DOHH2 (cell line): ENCODE data around the gene ZNHIT1.

Experiments
- H3F3A ChIP-seq: fragments of 200-600 bp; sonication (generic), shearing (Covaris generic); 2 replicates; pipeline ENCODE4 v1.6.0; 2016; ENCODE audit warnings: antibody characterized with exemption, mild to moderate bottlenecking; ENCODE audit not compliant: control insufficient read depth, insufficient read depth
- H3K27ac ChIP-seq: fragments of 200-600 bp; sonication (generic); 2 replicates; pipeline ENCODE4 v1.5.1; 2014; ENCODE audit warnings: low read depth, mild to moderate bottlenecking, low read length, moderate library complexity
- H3K27me3 ChIP-seq: fragments of 200-600 bp; sonication (generic); 2 replicates; pipeline ENCODE4 v1.6.1; 2014; ENCODE audit warnings: mild to moderate bottlenecking, low read length, mixed read lengths; ENCODE audit not compliant: control insufficient read depth
- H3K36me3 ChIP-seq: fragments of 200-600 bp; sonication (generic); 2 replicates; pipeline ENCODE4 v1.6.1; 2014; ENCODE audit warnings: mild to moderate bottlenecking, low read length, moderate library complexity, mixed read lengths; ENCODE audit not compliant: control insufficient read depth
- H3K4me1 ChIP-seq: fragments of 200-600 bp; sonication (generic); 2 replicates; pipeline ENCODE4 v1.6.1; 2014; ENCODE audit warnings: mild to moderate bottlenecking, low read length, mixed read lengths; ENCODE audit not compliant: control insufficient read depth
- H3K4me2 ChIP-seq: fragments of 200-600 bp; sonication (generic); 2 replicates; pipeline ENCODE4 v1.6.0; 2014; ENCODE audit warnings: mild to moderate bottlenecking, low read length, moderate library complexity
- H3K4me3 ChIP-seq: fragments of 200-600 bp; sonication (generic); 2 replicates; pipeline ENCODE4 v1.5.1; 2014; ENCODE audit warnings: mild to moderate bottlenecking, low read length, mixed read lengths
- H3K79me2 ChIP-seq: fragments of 200-600 bp; sonication (generic); 2 replicates; pipeline ENCODE4 v1.6.1; 2014; ENCODE audit warnings: mild to moderate bottlenecking, low read length, mixed read lengths; ENCODE audit not compliant: control insufficient read depth
- H3K9me2 ChIP-seq: fragments of 200-600 bp; sonication (generic); replicated peaks from 2 replicates; pipeline ENCODE4 v1.6.1; 2014; ENCODE audit warnings: mild to moderate bottlenecking, low read length, mixed read lengths; ENCODE audit not compliant: control insufficient read depth
- H3K9me3 ChIP-seq: fragments of 200-600 bp; sonication (generic); 2 replicates; pipeline ENCODE4 v1.6.1; 2014; ENCODE audit warnings: antibody characterized with exemption, low read length, mixed read lengths; ENCODE audit not compliant: control insufficient read depth, insufficient read depth
- H4K20me1 ChIP-seq: fragments of 200-600 bp; sonication (generic); 2 replicates; pipeline ENCODE4 v1.6.0; 2014; ENCODE audit warnings: low read depth, mild to moderate bottlenecking, antibody characterized with exemption, low read length, moderate library complexity; ENCODE audit not compliant: control insufficient read depth, insufficient read depth
- CTCF ChIP-seq: fragments of 200-600 bp; sonication (generic); IDR thresholded peaks from one replicate; pipeline ENCODE4 v1.5.1; 2014; ENCODE audit warnings: antibody characterized with exemption, mild to moderate bottlenecking, low read depth, low read length; ENCODE audit not compliant: poor library complexity, severe bottlenecking
- EZH2phosphoT487 ChIP-seq: fragments of 200-600 bp; sonication (generic); IDR thresholded peaks from 2 replicates; pipeline ENCODE4 v1.6.1; 2017; ENCODE audit warnings: borderline replicate concordance, mild to moderate bottlenecking, antibody characterized with exemption, low read length, moderate library complexity, mixed read lengths

The ZNHIT1 gene

GRCh38 chr7:101232141-101232850 is 14.3 kb downstream of the ZNHIT1 start:
- H3F3A ChIP-seq = no peaks in the 10 kb centered on the region
- no peak overlapping the region for H3K4me2 ChIP-seq
- no peaks in the 10 kb centered on the region for H3K79me2 ChIP-seq
- no peaks in the 10 kb centered on the region for H3K9me3 ChIP-seq
- H3K36me3 ChIP-seq = peaks cover 10% of the 10 kb centered on the region; the same call in 1 of the 2 replicates
- 0 out of 2 replicates have a peak, but pooled peaks cover 4% of the 10 kb centered on the region for H4K20me1 ChIP-seq
- H3K4me3 ChIP-seq = no peak overlapping the region
- no peak overlapping the region for H3K27ac ChIP-seq
- no peak for TF ChIP-seq CTCF
- TF ChIP-seq EZH2phosphoT487 = no peak
- H3K4me1 ChIP-seq = no peaks in the 10 kb centered on the region
- H3K9me2 ChIP-seq = no peaks in the 10 kb centered on the region
- no peaks in the 10 kb centered on the region for H3K27me3 ChIP-seq

GRCh38 chr7:101233907-101234547 is 16.1 kb downstream of the ZNHIT1 start:
- H3K79me2 ChIP-seq = no peaks in the 10 kb centered on the region
- no peak overlapping the region for H3K4me3 ChIP-seq
- no peaks in the 10 kb centered on the region for H3F3A ChIP-seq
- H3K4me2 ChIP-seq = no peak overlapping the region
- H4K20me1 ChIP-seq = 0 out of 2 replicates have a peak, but pooled peaks cover 4% of the 10 kb centered on the region
- no peak for TF ChIP-seq EZH2phosphoT487
- no peak for TF ChIP-seq CTCF
- no peak overlapping the region for H3K27ac ChIP-seq
- no peaks in the 10 kb centered on the region for H3K4me1 ChIP-seq
- no peaks in the 10 kb centered on the region for H3K27me3 ChIP-seq
- no peaks in the 10 kb centered on the region for H3K9me3 ChIP-seq
- peaks cover 27% of the 10 kb centered on the region for H3K36me3 ChIP-seq
- no peaks in the 10 kb centered on the region for H3K9me2 ChIP-seq

GRCh38 chr7:101234636-101235035 is 16.7 kb downstream of the ZNHIT1 start:
- H3K4me1 ChIP-seq = no peaks in the 10 kb centered on the region
- H3K27me3 ChIP-seq = no peaks in the 10 kb centered on the region
- no peak for TF ChIP-seq EZH2phosphoT487
- H3K9me3 ChIP-seq = no peaks in the 10 kb centered on the region
- H3K79me2 ChIP-seq = no peaks in the 10 kb centered on the region
- no peak overlapping the region for H3K27ac ChIP-seq
- H3K4me2 ChIP-seq = no peak overlapping the region
- H3K9me2 ChIP-seq = no peaks in the 10 kb centered on the region
- H3F3A ChIP-seq = no peaks in the 10 kb centered on the region
- H4K20me1 ChIP-seq = 0 out of 2 replicates have a peak, but pooled peaks cover 4% of the 10 kb centered on the region
- peaks cover 31% of the 10 kb centered on the region for H3K36me3 ChIP-seq
- no peak overlapping the region for H3K4me3 ChIP-seq

GRCh38 chr7:101235050-101235449 is 17.1 kb downstream of the ZNHIT1 start:
- Histone ChIP-seq H3K9me2 (no peaks in the 10 kb centered on the region), H3K4me3 (no peak overlapping the region), H3K79me2 (no peaks in the 10 kb centered on the region), H3K4me1 (no peaks in the 10 kb centered on the region), H4K20me1 (0 out of 2 replicates have a peak, but pooled peaks cover 4% of the 10 kb centered on the region), H3F3A (no peaks in the 10 kb centered on the region), H3K4me2 (no peak overlapping the region), H3K27ac (no peak overlapping the region), H3K27me3 (no peaks in the 10 kb centered on the region), H3K9me3 (no peaks in the 10 kb centered on the region), H3K36me3 (peaks cover 35% of the 10 kb centered on the region)
- TF ChIP-seq EZH2phosphoT487 = no peak
- TF ChIP-seq CTCF = peak; percentile 62
